GM12878 (cell line): ENCODE results near the gene TNRC18. TPM values are rescaled to one million over a fixed set of nuclear protein-coding genes. Genes with fewer than 3 reads are reported as not detected.

Source experiments
- ATAC-seq: fragments of 200-7000 bp; cut with Tn5 transposase; 3 replicates; pipeline ENCODE4 v1.9.1; 2020; ENCODE audit warnings: mild to moderate bottlenecking, moderate library complexity
- BruUV-seq: library from RNA; stranded (reverse); fragments of 400-500 nt; replicated peaks from 2 replicates; lab custom pipeline; 2021; lab: Mats Ljungman, UMichigan
- CTCF ChIA-PET: fragments of 300-600 bp; sonication (Branson Sonifier 250); formaldehyde crosslinking; extraction: SDS; loops from one replicate; lab custom pipeline; 2021; ENCODE audit warnings: inconsistent platforms; lab: Yijun Ruan, JAX
- POLR2A ChIA-PET: fragments of 350-600 bp; formaldehyde crosslinking; extraction: SDS; loops from one replicate; lab custom pipeline; 2021; ENCODE audit warnings: inconsistent platforms; lab: Charles Lee
- RAD21 ChIA-PET: fragments of 300-600 bp; sonication (Branson Sonifier 250); formaldehyde crosslinking; loops from one replicate; lab custom pipeline; 2023; ENCODE audit warnings: antibody characterized with exemption; ENCODE audit not compliant: unreplicated experiment; lab: Charles Lee
- SMC1A ChIA-PET: fragments of 300-600 bp; sonication (Branson Sonifier 250); formaldehyde crosslinking; loops from one replicate; lab custom pipeline; 2023; ENCODE audit not compliant: unreplicated experiment, uncharacterized antibody; lab: Charles Lee
- DNase-seq: peaks from one replicate; pipeline ENCODE4 v3.0.0-alpha.2; 2011; ENCODE audit warnings: low read depth, low spot score
- FAIRE-seq: peaks from 3 replicates; lab custom pipeline; 2011; peaks lifted over from hg19 to GRCh38; lab: Jason Lieb, UNC
- H2AFZ ChIP-seq: 2 replicates; pipeline ENCODE4 v1.6.0; 2011; ENCODE audit warnings: low read depth, low read length, control low read depth; ENCODE audit not compliant: control insufficient read depth
- H3K27ac ChIP-seq: 2 replicates; pipeline ENCODE4 v1.5.1; 2011; ENCODE audit warnings: control low read depth; ENCODE audit not compliant: control insufficient read depth, insufficient read depth
- H3K27me3 ChIP-seq, 2 experiments: replicated peaks in 1 of 2; 2 replicates each; pipeline versions ENCODE4 v1.6.0 to v1.6.1; 2011; ENCODE audit warnings: low read length in 1 of 2; ENCODE audit not compliant: control insufficient read depth in 2 of 2, insufficient read depth in 2 of 2
- H3K36me3 ChIP-seq, 2 experiments: 2 replicates each; pipeline ENCODE4 v1.5.1; 2011; ENCODE audit warnings: low read length in 1 of 2; ENCODE audit not compliant: control insufficient read depth in 2 of 2, insufficient read depth in 2 of 2
- H3K4me1 ChIP-seq: 2 replicates; pipeline ENCODE4 v1.6.1; 2011; ENCODE audit warnings: mild to moderate bottlenecking, low read length, moderate library complexity, mixed read lengths; ENCODE audit not compliant: control insufficient read depth, insufficient read depth
- H3K4me2 ChIP-seq: 2 replicates; pipeline ENCODE4 v1.6.0; 2011; ENCODE audit warnings: control low read depth; ENCODE audit not compliant: control insufficient read depth, insufficient read depth
- H3K4me3 ChIP-seq: fragments of 200-600 bp; sonication (generic); 2 replicates; pipeline ENCODE4 v1.5.1; 2016
- H3K79me2 ChIP-seq: 2 replicates; pipeline ENCODE4 v1.6.0; 2011; ENCODE audit warnings: low read length; ENCODE audit not compliant: control insufficient read depth, insufficient read depth
- H3K9ac ChIP-seq: 2 replicates; pipeline ENCODE4 v1.8.0; 2011; ENCODE audit warnings: low read length, control low read depth, mixed read lengths; ENCODE audit not compliant: control insufficient read depth, insufficient read depth
- H3K9me3 ChIP-seq: replicated peaks from 3 replicates; pipeline ENCODE4 v1.5.1; 2011; ENCODE audit warnings: mild to moderate bottlenecking, low read length; ENCODE audit not compliant: control insufficient read depth, insufficient read depth
- H4K20me1 ChIP-seq: 2 replicates; pipeline ENCODE4 v1.6.0; 2011; ENCODE audit not compliant: control insufficient read depth, insufficient read depth
- ATF2 ChIP-seq: IDR thresholded peaks from 2 replicates; pipeline ENCODE4 v1.6.1; 2012; ENCODE audit warnings: low read length, inconsistent platforms
- ATF7 ChIP-seq: fragments of 450-650 bp; IDR thresholded peaks from 2 replicates; pipeline ENCODE4 v1.6.1; 2016; ENCODE audit warnings: low read depth, mild to moderate bottlenecking
- BHLHE40 ChIP-seq, 2 experiments: fragments of 450-650 bp in 1 of 2; IDR thresholded peaks; 2 replicates each; pipeline ENCODE4 v1.6.1; 2011 to 2017; ENCODE audit warnings: low read depth in 2 of 2, borderline replicate concordance in 1 of 2, improper control_type of control experiment in 1 of 2, low read length in 1 of 2, mild to moderate bottlenecking in 1 of 2
- IKZF1 ChIP-seq: fragments of 450-650 bp; conservative IDR thresholded peaks from 2 replicates; pipeline ENCODE4 v1.6.1; 2017; ENCODE audit warnings: antibody characterized with exemption, mild to moderate bottlenecking
- IKZF2 ChIP-seq, 2 experiments: fragments of 450-650 bp; IDR thresholded peaks; 2 replicates each; pipeline ENCODE4 v1.6.1; 2017; ENCODE audit warnings: mild to moderate bottlenecking in 2 of 2, moderate library complexity in 2 of 2
- KAT2A ChIP-seq: conservative IDR thresholded peaks from 2 replicates; pipeline ENCODE4 v1.6.1; 2011; ENCODE audit warnings: low read depth, low read length; ENCODE audit not compliant: control insufficient read depth
- MTA3 ChIP-seq: IDR thresholded peaks from 2 replicates; pipeline ENCODE4 v1.6.1; 2012; ENCODE audit warnings: low read length, inconsistent platforms, borderline replicate concordance
- NFYB ChIP-seq: IDR thresholded peaks from 2 replicates; pipeline ENCODE4 v1.6.1; 2011; ENCODE audit warnings: low read depth, mild to moderate bottlenecking, low read length, improper control_type of control experiment, moderate library complexity; ENCODE audit not compliant: insufficient read depth
- RB1 ChIP-seq: fragments of 450-650 bp; formaldehyde crosslinking; IDR thresholded peaks from 2 replicates; pipeline ENCODE4 v1.6.1; 2017; ENCODE audit warnings: mild to moderate bottlenecking, borderline replicate concordance
- RBBP5 ChIP-seq: fragments of 200-600 bp; sonication (generic); conservative IDR thresholded peaks from 2 replicates; pipeline ENCODE4 v1.6.1; 2016
- RELA ChIP-seq: fragments of 450-650 bp; IDR thresholded peaks from 2 replicates; pipeline ENCODE4 v1.8.0; 2014; ENCODE audit warnings: borderline replicate concordance; ENCODE audit not compliant: partially characterized antibody
- SREBF2 ChIP-seq: IDR thresholded peaks from 2 replicates; pipeline ENCODE4 v1.6.1; 2012; ENCODE audit warnings: mild to moderate bottlenecking, low read length
- STAT1 ChIP-seq: fragments of 450-650 bp; conservative IDR thresholded peaks from 2 replicates; pipeline ENCODE4 v1.6.1; 2014; ENCODE audit warnings: antibody characterized with exemption, mild to moderate bottlenecking
- USF1 ChIP-seq: IDR thresholded peaks from 2 replicates; pipeline ENCODE4 v1.6.1; 2011; ENCODE audit warnings: borderline replicate concordance, low read depth, mild to moderate bottlenecking, moderate library complexity, mixed read lengths, low read length; ENCODE audit not compliant: insufficient read depth; ENCODE audit errors: extremely low read length
- ZBTB4 ChIP-seq: fragments of 450-650 bp; formaldehyde crosslinking; IDR thresholded peaks from 2 replicates; pipeline ENCODE4 v1.4.0; 2022; ENCODE audit warnings: mild to moderate bottlenecking, moderate library complexity
- ZNF274 ChIP-seq: IDR thresholded peaks from one replicate; pipeline ENCODE4 v1.8.0; 2011; ENCODE audit not compliant: insufficient read length, insufficient read depth
- WGBS: methylation state at CpG from one replicate; pipeline ENCODE4 v1.1.6; 2016; ENCODE audit warnings: low lambda C conversion rate; ENCODE audit not compliant: insufficient replicate concordance, insufficient coverage; ENCODE audit errors: missing lambda C conversion rate; 5-methylcytosine and 5-hydroxymethylcytosine counted together
- in situ Hi-C: fragments of 300-500 bp; cut with MboI; formaldehyde crosslinking; loops from 9 replicates; pipeline ENCODE4 v1.14.3; 2018; ENCODE audit warnings: mixed read lengths
- intact Hi-C: fragments of 100-400 bp; cut with micrococcal nuclease; formaldehyde crosslinking; loops from one replicate; pipeline ENCODE4 v1.14.2; 2022; ENCODE audit not compliant: unreplicated experiment
- polyA plus RNA-seq, 11 experiments: library from polyadenylated mRNA; depleted of rRNA in 4 of 11; unstranded in 6 of 11; stranded (reverse) in 5 of 11; fragments of >200 nt; fragmentation: Nextera tagmentation in 4 of 11; fragmentation: Illumina TruSeq in 1 of 11; extraction: Ambion mirVana in 4 of 11; extraction: Trizol in 1 of 11; gene quantifications; 1 replicate in 1 of 11; 2 replicates in 10 of 11; pipeline versions ENCODE4 v1.2.1 to v1.2.3, GENCODE V29; 2011 to 2016; ENCODE audit warnings: inconsistent platforms in 2 of 11, missing spikeins in 2 of 11, low read depth in 1 of 11
- total RNA-seq, 4 experiments: library from RNA; depleted of rRNA in 3 of 4; stranded (reverse); fragments of >200 nt in 3 of 4; fragmentation: Illumina TruSeq in 1 of 4; extraction: Trizol in 1 of 4; gene quantifications; 2 replicates each; pipeline versions ENCODE4 v1.2.1 to v1.2.3, GENCODE V29; 2013 to 2021

Gene TNRC18
- total and polyA plus RNA-seq, 10 of the 15 experiments (the other 5 are each of a cell fraction or from before 2014, with no cell fraction given): 0.02 to 31.7 (median 5.4) TPM

DNA sequence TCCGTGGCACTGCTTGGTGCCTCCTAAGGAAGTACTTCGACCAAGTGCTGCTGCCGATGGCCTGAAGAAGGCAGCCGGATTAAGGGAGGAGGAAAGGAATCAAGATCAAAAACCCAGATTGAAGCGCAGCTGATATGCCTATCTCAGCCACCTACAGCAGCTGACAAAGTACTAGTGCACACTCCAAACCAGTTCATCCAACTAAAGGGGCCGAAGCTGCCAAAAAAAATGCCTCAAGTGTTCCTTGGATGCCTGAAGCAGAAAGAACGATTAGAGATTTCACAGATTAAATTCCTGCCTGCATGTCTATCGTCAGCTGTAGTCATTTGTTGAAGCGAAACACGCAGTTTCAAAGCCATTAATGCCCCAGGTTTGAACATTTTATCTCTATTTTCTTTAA, 65.7 kb downstream of the TNRC18 start:
- in situ Hi-C loops: no loop called here
- no peaks in the 10 kb centered on the region for H3K9me3 ChIP-seq
- H3K27ac ChIP-seq: no peak overlapping the region
- no peak overlapping the region for H2AFZ ChIP-seq
- H3K9ac ChIP-seq: no peak overlapping the region
- ChIA-PET POLR2A (interaction anchor here (0.7 kb wide), 1 partner anchor 127 kb away, joined by 3 read pairs; no protein-coding TSS in a partner anchor), SMC1A (interaction anchor here (0.7 to 2.3 kb wide), 2 partner anchors 8 to 184 kb away, joined by 3 to 5 read pairs; no protein-coding TSS in a partner anchor), RAD21 (interaction anchor here (1.3 to 1.4 kb wide), 2 partner anchors 8 to 200 kb away, joined by 3 to 5 read pairs; no protein-coding TSS in a partner anchor), CTCF (interaction anchor here (1.7 kb wide), 1 partner anchor 118 kb away, joined by 4 read pairs; no protein-coding TSS in a partner anchor)
- no peak overlapping the region for H3K4me3 ChIP-seq
- no peak overlapping the region for H3K4me2 ChIP-seq
- FAIRE-seq (no peak), DNase-seq (no peak), ATAC-seq (no peak)
- BruUV-seq: no TSS peak
- peaks cover 3% of the 10 kb centered on the region for H3K79me2 ChIP-seq
- intact Hi-C loops: no loop called here
- peaks cover 10% of the 10 kb centered on the region for H3K4me1 ChIP-seq
- peaks cover 24 to 25% of the 10 kb centered on the region in 2 experiments for H3K36me3 ChIP-seq
- TF ChIP-seq ATF2 (no peak), STAT1 (no peak), ZBTB4 (no peak), ZNF274 (no peak), IKZF2 (IDR thresholded peaks at IDR 0.05) (no peak), NFYB (no peak), KAT2A (no peak), BHLHE40 (IDR thresholded peaks at IDR 0.05; ENCODE audit: borderline replicate concordance in 1 of 2, low read depth in 2 of 2, low read length in 1 of 2) (no peak), ATF7 (no peak), RBBP5 (no peak), SREBF2 (no peak), IKZF1 (no peak), USF1 (no peak), RB1 (no peak), RELA (no peak), MTA3 (no peak)
- no peaks in the 10 kb centered on the region for H3K27me3 ChIP-seq
- 97% methylated on average over 10 of the region's 10 CpGs for WGBS
- H4K20me1 ChIP-seq: no peaks in the 10 kb centered on the region
